Fibroblast of skin of back (primary cell): ENCODE results near the gene CTU2.

Source experiments
- DNase-seq: peaks from one replicate; pipeline ENCODE4 v3.0.0-alpha.2; 2013

The CTU2 gene

DNA sequence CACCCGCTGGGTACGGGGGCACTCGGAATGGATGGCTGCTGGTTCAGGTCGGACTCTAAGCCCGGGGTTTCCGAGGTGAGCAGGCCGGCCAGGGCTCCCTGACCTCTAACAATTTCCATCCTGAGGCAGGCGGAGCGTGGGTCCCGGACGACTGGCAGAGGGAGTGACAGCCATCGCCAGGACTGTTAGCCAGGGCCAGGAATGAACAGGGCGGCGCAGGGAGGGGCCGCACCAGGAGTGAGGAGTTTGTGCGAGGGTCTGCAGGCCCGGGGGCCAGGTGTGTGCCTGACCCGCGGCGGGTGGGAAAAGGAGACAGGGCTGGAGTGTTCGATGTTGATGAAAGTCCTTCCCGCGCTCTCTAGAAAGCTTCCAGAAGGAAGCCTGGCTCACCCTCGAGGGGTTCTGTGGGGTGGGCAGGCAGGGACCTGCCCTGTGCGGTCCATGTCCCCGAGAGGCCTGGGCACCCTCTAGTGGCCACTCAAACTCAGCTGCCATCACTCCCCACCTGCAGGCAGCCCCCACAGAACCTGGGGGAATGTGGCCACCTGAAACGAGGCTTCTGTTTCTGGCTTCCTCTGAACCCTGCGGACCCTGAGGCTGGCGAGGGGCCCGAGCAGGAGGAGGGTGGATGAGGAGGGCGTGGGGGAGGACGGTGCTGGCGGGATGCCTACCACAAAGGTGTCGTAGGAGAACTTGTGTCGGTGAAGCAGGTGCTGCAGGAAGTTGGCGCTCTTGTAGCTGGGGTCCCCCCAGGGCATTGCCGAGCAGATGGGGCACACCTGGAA is 8.3 kb upstream of the CTU2 start:
- no peak for DNase-seq

GRCh38 chr16:88698646-88699045 is 7.7 kb upstream of the CTU2 start:
- DNase-seq = no peak

GRCh38 chr16:88699180-88699579 is 7.1 kb upstream of the CTU2 start:
- DNase-seq = no peak

DNA sequence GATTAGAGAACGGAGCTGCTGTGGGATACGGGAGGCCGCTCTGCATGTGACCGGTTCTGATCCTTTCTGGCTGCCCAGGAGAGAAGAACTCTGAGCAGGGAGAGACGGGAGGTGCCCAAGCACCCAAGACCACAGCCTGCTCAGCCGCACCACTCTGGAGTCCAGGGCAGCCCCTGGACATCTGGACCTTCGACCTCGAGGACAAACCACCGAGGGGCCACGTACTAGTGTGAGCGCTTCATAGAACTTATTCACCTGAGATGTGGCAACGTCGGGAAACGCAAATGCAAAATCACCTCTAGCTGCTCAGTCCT is 6.0 kb upstream of the CTU2 start:
- DNase-seq = no peak

DNA sequence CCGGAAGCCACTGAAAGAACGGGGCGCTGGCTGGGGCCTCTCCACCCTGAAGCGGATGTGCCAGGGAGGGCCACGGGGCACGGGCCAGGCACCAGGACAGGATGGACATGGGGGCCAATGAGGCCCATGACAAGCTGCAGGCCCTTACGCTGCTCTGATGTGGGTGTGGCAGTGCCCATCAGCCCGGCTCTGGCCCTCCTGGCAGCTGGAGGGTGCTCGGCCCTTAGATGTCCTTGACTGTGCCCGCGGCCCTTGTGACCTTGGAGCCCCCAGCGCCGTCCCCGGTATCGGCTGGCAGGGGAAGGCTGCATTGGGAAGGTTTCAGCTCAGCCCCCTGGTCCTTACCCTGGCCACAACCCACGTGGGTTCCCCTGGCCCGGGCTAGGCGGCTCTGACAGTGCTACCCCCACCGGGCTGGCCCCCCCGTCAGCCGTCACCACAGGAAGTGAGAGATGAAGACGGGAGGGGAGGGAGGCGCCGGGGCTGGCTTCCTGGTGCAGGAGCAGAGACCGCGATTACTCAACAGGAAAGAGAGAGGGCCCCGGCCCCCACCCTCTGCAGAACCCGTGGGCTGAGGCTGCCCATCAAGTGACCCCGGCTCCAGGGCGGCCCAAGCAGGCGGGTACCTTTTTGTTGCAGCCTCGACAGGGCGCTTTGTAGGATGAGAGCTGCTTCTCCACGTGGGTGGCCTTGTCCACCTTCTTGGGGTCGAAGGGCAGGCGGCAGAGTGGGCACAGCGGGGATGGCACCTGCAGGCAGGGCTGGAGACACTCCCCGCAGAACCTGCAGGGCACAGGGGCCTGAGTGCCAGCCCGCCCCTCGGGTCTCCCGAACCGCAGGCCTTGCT is 5.4 kb upstream of the CTU2 start:
- DNase-seq = peak; percentile 78

DNA sequence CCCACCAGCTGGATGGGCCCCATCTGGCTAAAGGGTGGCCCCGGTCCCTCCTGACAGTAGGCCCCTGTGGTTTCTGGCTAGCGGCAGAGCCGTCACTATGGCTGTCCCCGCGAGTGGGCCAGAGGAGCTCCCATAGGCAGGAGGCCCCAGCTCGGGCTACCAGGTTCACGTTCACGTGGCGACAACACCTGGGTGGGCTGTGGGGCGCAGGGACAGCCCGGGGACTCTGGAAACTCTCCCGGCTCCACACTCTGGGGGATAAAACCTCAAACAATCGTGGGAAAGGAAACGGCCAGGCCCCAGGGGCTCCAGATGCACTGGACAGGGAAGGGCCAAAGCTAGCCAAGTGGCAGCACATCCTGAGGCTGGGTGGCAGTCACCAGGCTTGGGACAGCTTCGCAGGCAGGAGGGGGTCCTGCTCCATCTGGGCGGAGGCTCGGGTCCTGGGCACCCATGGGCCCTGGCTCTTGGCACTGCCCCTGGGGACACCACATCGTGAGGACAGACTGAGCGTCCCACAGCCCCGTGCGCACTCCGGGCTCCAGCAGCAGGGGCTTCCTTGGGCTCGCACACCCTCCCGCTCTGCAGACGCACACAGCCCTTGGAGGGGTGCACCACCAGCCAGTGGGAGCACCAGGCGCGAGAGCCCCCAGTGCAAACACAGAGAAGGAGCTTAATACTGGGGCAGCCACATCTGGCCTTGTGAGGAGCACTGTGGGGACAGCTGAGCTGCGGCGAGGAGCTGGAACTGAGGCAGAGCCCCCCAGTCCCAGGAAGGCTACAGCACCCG is 4.5 kb upstream of the CTU2 start:
- no peak for DNase-seq

GRCh38 chr16:88702371-88703210 is 3.7 kb upstream of the CTU2 start:
- DNase-seq = no peak

GRCh38 chr16:88703486-88704309 is 2.6 kb upstream of the CTU2 start:
- no peak for DNase-seq

DNA sequence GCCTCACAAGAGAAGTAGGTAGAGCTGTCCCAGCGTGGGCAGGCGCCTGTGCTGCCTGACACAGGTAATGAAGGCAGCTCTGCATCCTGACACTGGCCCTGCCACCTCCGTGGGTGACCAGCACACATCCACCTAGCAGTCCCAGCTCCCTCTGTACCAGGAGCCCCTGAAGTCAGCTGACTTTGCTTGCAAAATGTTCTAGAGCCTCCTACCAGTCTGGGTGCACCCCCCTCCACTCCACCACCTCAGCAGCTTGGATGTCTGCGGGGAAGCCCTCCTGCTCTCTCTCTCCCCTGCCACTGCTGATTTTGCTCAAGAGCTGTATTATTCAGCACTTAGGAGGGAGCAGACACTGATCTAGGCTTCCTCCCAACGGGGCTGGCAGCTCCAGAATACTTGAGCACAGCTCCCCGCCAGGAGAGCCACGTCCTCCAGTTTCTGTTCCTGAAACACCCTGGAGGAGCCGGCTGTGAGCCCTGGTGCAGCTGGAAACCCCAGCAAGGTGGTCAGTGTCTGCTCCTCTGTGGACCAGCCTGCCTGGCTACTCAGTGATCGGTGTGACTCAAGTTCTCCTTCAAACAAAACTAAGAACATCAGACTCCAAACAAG is 1.1 kb upstream of the CTU2 start:
- DNase-seq = no peak

DNA sequence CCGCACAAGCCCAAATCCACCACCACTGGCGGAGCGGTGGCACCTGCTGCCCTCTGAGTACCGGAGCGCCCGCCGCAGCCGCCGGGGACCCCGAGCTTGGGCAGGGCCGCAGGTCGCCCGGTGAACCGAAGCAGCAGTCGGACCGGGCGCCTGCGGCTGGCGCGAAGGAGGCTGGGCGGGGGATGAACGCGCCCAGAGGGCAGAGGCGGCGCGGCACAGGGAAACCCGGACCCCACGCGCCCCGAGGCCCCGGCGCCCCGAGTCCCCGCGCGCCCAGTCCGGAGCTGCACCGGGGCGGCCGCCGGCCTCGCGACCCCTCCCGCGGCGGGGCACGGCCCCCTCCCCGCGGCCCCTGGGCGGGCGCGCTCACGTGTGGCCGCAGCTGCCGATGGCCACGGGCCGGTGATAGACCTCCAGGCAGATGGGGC is 488 bp upstream of the CTU2 start:
- DNase-seq = no peak

DNA sequence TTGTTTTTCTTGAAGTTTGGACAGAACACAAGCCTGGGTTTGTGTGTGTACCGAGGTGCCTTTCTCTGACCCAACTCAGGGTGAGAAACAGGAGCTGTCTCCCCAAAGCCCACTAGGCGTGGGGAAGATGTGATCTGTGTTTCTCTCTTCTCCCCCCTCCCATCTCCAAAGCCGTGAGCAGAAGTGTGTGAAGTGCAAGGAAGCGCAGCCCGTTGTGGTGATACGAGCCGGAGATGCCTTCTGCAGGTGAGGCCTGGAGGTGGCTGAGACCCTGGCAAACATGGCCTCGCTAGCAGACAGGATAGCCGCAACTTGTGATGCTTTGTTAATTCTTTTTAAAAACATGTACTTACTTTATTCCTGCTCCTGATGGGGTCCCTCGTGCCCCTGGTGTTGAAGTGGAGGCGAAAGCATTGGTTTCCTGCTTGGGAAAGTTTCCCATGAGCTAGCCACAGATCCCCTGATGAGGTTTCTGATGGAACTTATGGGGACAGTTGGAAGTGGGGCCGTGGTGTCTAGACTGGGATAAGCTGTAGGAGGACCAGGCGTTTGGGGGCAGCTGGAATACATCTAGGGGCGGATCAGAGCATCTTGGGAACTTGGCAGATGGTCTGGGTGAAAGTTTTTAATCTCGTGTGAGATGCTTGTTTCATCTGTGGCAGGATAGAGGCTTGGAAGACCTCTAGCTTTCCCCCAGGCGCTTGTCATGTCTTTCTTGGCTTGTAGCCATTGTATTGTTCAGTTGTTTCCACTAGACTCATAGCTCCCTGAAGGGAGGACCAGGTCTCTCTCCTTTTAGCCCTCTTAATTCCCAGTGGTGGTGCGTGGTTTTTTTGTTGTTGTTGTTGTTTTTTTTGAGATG is 893 bp downstream of the CTU2 start:
- no peak for DNase-seq

DNA sequence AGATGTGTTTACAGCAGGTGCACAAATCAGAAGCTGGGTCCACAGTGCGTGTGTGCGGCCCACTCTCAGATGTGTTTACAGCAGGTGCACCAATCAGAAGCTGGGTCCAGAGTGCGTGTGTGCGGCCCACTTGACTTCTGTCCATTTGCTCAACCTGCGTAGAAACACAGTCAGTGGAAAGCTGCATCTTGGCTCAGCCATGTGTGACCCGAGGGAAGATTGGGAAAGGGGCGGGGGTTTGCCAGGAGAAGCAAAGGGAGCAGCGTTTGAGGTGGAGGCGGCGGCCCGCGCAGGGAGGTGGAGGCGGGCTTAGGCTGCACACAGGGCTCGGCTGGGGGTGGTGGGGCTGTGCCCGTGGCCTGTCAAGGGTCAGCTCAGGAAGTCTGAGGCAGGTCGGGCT is 4.3 kb downstream of the CTU2 start:
- no peak for DNase-seq

DNA sequence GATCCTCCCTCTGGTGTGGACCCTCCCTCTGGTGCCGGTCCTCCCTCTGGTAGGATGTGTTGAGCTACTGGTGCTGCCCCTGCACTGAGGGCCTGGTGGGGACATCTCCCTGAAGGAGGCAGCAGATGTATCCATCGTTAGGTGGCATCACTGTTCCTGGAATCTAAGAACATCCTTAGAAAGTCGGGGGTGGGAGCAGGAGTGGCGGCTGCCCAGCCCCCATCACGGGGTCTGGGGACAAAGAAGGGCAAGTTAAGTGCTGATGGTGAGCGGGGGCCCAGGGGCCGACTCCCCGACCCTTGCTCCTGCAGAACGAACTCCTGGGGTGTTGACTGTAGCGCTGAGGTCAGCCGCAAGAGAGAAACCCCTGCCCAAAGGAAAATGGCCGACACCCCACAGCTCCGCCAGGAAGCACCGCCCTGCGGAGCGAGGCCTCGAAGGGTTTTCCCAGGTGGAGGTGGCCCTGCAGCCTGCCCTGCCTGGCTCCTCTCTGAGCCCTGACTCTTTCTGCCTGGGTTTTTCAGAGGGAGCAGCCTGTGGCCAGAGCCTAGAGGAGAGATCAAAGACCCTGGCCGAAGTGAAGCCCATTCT is 5.5 kb downstream of the CTU2 start:
- DNase-seq = no peak

GRCh38 chr16:88712362-88712979 is 6.2 kb downstream of the CTU2 start:
- DNase-seq = no peak

- DNase-seq = no peak
Observed at GRCh38 chr16:88713054-88713453, 6.8 kb downstream of the CTU2 start.

- DNase-seq = peak; percentile 12
Observed at GRCh38 chr16:88713568-88714419, 7.5 kb downstream of the CTU2 start.

GRCh38 chr16:88714420-88715302 is 8.4 kb downstream of the CTU2 start:
- no peak for DNase-seq
